GM12892 (cell line): ENCODE measurements around the gene SLC38A3.

Source experiments
- POLR2A ChIP-seq: IDR thresholded peaks from 2 replicates; pipeline ENCODE4 v1.6.1; 2011; ENCODE audit warnings: low read depth, low read length, control low read depth
- POLR2AphosphoS5 ChIP-seq: IDR thresholded peaks from 2 replicates; pipeline ENCODE4 v1.6.1; 2011; ENCODE audit warnings: low read depth, low read length, control low read depth

DNA sequence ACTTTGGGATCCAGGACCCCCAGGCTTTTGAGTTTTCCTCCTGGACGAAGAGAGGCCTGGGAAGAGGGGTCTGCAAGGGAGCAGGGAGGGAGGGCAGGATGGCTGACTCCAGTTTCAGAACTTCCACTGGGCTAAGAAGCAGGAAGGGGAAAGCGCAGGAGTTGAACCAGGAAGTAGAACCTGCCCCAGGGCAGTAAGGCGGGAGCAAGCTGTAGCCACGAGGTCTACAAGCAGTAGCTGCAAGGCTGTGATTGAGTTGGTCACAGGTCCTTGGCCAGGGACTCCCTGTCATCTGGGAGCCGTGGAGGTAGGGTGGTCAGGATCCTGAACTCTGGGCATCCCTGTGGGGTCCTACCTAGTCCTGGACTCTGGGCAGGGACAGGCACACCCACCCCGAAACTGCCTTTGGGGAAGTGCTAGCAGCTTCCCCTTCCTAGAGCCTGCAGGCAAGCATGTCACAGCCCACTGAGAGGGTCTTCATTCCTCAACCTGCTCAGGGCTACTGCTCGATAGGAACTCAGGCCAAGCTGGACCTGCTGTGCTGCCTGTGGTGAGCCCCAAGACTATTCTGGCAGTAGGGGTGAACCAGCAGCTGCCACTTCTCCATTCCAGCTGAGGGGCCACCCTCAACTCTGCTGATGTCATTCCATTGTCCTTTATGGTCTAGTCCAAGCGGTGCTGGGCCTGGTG lies 25.2 kb downstream of the SLC38A3 start:
- TF ChIP-seq POLR2A (no peak), POLR2AphosphoS5 (no peak)
